T-helper 1 cell treated with Interleukin-12 subunit alpha and Interleukin-12 subunit beta and Interleukin-4 antibody, amounts not matched to agents 30 μg/mL and 1 μg/mL, for 36 hours (primary cell): ENCODE measurements around the gene SMU1.

Source experiments
- H3K27ac Mint-ChIP-seq: one replicate; pipeline ENCODE4 v1.8.0; 2021; ENCODE audit warnings: mild to moderate bottlenecking, mixed read lengths
- H3K27me3 Mint-ChIP-seq: one replicate; pipeline ENCODE4 v1.8.0; 2021; ENCODE audit warnings: low read depth, mixed read lengths
- H3K36me3 Mint-ChIP-seq: one replicate; pipeline ENCODE4 v1.8.0; 2021; ENCODE audit warnings: low read depth, mixed read lengths
- H3K4me1 Mint-ChIP-seq: one replicate; pipeline ENCODE4 v1.8.0; 2021; ENCODE audit warnings: low read depth, mixed read lengths
- H3K4me3 Mint-ChIP-seq: one replicate; pipeline ENCODE4 v1.8.0; 2021; ENCODE audit warnings: mild to moderate bottlenecking, moderate library complexity, mixed read lengths
- H3K9me3 Mint-ChIP-seq: one replicate; pipeline ENCODE4 v1.8.0; 2021; ENCODE audit warnings: mixed read lengths

SMU1 gene

DNA sequence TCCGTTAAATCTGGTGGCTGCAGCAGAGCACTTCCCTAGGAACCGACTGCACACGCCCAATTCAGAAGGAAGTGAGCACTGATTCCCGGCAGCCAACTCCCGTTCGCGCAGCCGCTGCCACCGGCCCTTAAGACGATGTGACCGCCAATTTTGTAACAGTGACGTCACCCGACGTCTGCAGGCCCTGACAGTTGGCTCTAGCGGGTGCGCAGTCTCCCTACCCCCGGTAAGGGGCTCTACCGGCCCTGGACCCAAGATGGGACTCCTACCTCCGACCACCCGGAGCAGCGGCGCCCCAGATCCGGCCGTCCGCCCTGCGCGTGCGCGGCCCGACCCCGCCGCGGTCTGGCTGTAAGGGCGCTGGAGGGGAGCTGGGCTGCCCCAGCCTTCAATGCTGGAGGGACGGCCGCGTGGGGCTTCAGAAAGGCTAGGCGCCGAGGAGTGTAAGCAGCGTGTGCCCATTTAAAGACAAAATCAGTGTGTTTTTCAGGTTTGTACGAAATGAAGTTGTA lies 32.3 kb downstream of the SMU1 start:
- Mint-ChIP-seq H3K36me3 (peaks cover 29% of the 10 kb centered on the region), H3K9me3 (no peaks in the 10 kb centered on the region), H3K4me1 (peaks cover 19% of the 10 kb centered on the region), H3K4me3 (peak overlapping the region; percentile 79), H3K27ac (peak overlapping the region; percentile 65), H3K27me3 (no peaks in the 10 kb centered on the region)

DNA sequence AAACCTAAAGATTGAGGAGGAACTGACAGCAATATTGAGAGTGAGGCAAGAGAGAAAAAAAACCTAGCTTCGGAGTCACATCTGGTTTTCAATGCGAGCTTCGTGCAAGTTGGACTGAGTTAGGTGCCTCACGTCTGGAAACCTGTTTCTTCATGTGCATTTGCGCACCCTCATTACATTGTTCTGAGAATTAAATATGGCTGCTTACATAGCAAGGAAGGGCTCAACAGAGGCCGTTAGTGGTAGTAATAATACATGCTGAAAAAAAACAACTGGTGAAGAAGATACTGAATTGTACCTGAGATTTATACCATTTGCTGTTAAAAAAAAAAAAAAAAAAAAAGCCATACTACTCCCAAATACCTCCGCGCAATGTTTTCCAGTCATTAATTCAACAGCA lies 32.8 kb downstream of the SMU1 start:
- Mint-ChIP-seq H3K27ac (peak overlapping the region; percentile 59), H3K4me1 (peaks cover 21% of the 10 kb centered on the region), H3K27me3 (no peaks in the 10 kb centered on the region), H3K36me3 (peaks cover 29% of the 10 kb centered on the region), H3K9me3 (no peaks in the 10 kb centered on the region), H3K4me3 (peak overlapping the region; percentile 79)

DNA sequence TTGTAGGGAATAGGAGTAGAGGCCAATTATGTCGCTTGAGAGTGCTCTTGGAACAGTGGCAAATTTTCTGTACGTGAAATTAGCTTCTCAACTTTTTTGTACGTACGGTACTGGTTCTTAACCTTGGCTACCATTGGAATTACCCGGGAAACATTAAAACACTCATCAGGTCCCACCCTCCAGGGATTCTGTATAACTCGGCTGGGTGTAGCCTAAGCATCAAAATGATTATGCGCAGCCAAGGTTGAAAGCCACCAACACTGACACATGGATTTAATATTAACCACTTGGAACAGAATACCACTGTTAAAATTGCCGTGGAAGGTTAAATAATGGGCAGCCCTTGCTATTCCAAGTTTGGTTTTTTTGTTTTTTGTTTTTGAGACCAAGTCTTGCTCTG lies 34.0 kb downstream of the SMU1 start:
- peaks cover 29% of the 10 kb centered on the region for H3K36me3 Mint-ChIP-seq
- no peak overlapping the region for H3K4me3 Mint-ChIP-seq
- H3K27me3 Mint-ChIP-seq = no peaks in the 10 kb centered on the region
- no peaks in the 10 kb centered on the region for H3K9me3 Mint-ChIP-seq
- no peak overlapping the region for H3K27ac Mint-ChIP-seq
- peaks cover 19% of the 10 kb centered on the region for H3K4me1 Mint-ChIP-seq

DNA sequence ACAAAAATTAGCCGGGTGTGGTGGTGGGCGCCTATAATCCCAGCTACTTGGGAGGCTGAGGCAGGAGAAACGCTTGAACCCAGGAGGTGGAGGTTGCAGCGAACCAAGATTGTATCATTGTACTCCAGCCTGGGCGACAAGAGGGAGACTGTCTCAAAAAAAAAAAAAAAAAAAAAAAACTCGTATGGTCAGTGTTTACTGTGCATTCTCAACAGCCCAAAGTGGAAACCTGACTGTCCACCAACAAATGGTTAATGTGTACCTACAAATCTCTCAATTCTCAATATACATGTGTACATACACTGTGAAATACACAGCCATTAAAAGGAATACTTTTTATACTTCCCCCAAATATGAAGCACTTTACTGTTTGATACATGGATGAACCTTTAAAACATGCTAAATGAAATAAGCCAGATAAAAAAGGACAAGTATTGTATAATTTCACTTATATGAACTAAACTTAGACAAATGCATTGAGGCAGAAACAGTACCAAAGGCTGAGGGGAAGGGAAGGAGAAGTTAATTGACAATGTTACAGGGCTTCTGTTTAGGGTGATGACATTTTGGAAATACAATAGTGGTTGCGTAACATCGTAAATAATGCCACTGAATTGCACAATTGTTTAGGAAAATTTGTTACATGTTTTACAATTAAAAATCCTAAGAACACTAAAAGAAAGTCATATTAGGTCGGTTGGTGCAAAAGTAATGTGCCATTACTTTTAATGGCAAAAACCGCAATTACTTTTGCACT lies 34.9 kb downstream of the SMU1 start:
- H3K4me1 Mint-ChIP-seq = peaks cover 19% of the 10 kb centered on the region
- no peaks in the 10 kb centered on the region for H3K27me3 Mint-ChIP-seq
- H3K27ac Mint-ChIP-seq = no peak overlapping the region
- no peaks in the 10 kb centered on the region for H3K9me3 Mint-ChIP-seq
- peaks cover 30% of the 10 kb centered on the region for H3K36me3 Mint-ChIP-seq
- H3K4me3 Mint-ChIP-seq = no peak overlapping the region

DNA sequence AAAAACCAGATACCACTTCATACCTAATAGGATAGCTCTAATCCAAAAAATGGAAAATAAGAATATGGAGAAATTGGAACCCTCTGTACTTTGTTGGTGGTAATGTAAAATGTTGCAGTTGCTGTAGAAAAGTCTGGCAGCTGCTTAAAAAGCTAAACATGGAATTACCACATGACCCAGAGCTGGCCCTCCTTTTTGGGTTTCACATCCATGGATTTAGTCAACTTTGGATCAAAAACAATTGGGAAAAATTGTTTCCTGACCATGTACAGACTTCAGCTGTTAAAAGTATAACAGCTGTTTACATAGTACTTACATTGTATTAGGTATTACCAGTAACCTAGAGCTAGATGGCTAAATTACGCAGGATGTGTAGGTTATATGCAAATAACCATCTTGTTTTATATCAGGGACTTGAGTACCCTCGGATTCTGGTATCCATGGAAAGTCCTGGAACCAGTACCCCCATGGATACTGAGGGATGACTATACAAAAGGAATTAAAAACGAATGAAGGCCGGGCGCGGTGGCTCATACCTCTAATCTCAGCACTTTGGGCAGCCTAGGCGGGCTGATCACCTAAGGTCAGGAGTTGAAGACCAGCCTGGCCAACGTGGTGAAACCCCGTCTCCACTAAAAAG lies 35.6 kb downstream of the SMU1 start:
- H3K4me1 Mint-ChIP-seq = peaks cover 22% of the 10 kb centered on the region
- H3K36me3 Mint-ChIP-seq = peaks cover 32% of the 10 kb centered on the region
- no peak overlapping the region for H3K4me3 Mint-ChIP-seq
- no peaks in the 10 kb centered on the region for H3K9me3 Mint-ChIP-seq
- H3K27ac Mint-ChIP-seq = no peak overlapping the region
- no peaks in the 10 kb centered on the region for H3K27me3 Mint-ChIP-seq

DNA sequence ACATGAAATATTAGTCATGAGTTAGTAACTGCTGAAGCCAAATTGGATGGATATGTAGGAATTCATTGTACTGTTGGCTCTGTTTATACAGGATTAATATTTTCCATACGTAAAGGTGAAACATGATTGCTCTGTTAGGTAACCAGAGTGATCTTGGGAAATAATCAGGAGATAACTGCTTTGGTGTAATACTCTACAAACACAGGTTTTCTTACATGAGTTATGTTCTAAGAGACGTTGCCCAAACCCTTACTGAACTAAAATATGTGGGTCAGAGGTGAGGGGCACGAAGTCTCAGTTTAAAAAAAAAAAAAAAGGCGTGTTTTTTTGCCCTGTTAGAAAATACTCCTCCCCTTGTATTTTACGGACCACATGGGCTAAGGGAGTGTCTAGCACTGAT lies 43.6 kb downstream of the SMU1 start:
- no peaks in the 10 kb centered on the region for H3K27me3 Mint-ChIP-seq
- H3K36me3 Mint-ChIP-seq = peaks cover 60% of the 10 kb centered on the region
- H3K4me3 Mint-ChIP-seq = no peak overlapping the region
- H3K4me1 Mint-ChIP-seq = peaks cover 43% of the 10 kb centered on the region
- no peaks in the 10 kb centered on the region for H3K9me3 Mint-ChIP-seq
- no peak overlapping the region for H3K27ac Mint-ChIP-seq

DNA sequence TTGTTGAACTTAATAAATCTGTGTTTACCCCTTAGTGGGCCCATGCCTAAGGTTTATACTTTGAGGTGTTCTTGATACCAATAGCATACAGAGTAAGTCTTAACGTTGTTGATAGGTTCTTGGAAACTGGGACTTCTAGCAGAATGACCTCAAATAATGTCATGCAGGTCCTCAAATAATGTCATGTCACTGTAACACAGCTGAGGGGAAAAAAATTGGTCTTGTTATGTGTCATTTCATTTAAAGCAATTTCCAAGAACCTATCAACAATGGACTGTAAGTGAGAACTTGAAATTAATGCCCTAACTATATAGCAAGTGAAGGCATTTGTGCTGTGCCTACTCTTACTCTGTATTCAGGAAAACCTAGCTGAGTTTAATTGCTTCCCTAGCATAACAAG lies 44.2 kb downstream of the SMU1 start:
- Mint-ChIP-seq H3K4me1 (peaks cover 43% of the 10 kb centered on the region), H3K4me3 (no peak overlapping the region), H3K27ac (no peak overlapping the region), H3K9me3 (no peaks in the 10 kb centered on the region), H3K27me3 (no peaks in the 10 kb centered on the region), H3K36me3 (peaks cover 60% of the 10 kb centered on the region)

DNA sequence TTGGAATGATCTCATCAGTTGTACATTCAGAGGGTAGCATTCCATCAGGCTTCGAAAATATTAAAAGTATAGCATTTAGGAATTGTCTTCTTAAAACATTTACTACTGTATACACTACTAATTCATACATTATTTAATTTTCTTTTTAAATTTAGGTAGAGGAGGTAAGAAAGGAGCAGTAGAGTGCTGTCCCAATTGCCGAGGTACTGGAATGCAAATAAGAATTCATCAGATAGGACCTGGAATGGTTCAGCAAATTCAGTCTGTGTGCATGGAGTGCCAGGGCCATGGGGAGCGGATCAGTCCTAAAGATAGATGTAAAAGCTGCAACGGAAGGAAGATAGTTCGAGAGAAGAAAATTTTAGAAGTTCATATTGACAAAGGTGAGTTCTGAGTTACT lies 46.2 kb downstream of the SMU1 start:
- no peak overlapping the region for H3K27ac Mint-ChIP-seq

DNA sequence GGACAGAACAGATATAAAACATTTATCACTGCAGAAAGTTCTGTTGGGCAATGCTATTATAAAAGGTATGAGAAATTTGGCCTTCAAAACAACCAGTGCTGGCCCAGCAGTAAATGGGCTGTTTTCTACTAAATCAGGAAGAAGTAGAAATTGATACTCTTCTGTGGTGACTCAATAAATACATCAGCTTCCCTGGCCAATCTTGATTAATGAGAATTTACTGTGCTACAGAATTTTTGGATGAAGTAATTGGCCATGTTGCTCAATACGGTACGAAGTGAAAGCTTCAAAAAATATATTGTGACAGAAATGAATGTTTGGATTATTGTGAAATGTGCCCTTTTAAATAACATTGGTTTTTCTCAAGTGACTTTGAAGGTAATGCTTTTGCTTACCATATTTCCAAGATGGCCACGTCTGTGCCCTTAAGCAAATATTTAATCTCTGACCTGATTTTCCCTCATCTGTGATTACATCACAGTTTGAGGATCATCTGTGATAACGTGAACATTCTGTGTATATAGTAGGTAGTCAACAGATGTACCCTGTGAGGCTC lies 47.2 kb downstream of the SMU1 start:
- no peaks in the 10 kb centered on the region for H3K9me3 Mint-ChIP-seq
- H3K27ac Mint-ChIP-seq = no peak overlapping the region
- H3K36me3 Mint-ChIP-seq = peaks cover 56% of the 10 kb centered on the region
- H3K4me3 Mint-ChIP-seq = peak overlapping the region; percentile 50
- peaks cover 53% of the 10 kb centered on the region for H3K4me1 Mint-ChIP-seq
- H3K27me3 Mint-ChIP-seq = no peaks in the 10 kb centered on the region

More for the DNA sequence above, 46.2 kb downstream of the SMU1 start:
- Mint-ChIP-seq H3K4me1 (peaks cover 54% of the 10 kb centered on the region), H3K4me3 (no peak overlapping the region), H3K36me3 (peaks cover 57% of the 10 kb centered on the region), H3K27me3 (no peaks in the 10 kb centered on the region), H3K9me3 (no peaks in the 10 kb centered on the region)

DNA sequence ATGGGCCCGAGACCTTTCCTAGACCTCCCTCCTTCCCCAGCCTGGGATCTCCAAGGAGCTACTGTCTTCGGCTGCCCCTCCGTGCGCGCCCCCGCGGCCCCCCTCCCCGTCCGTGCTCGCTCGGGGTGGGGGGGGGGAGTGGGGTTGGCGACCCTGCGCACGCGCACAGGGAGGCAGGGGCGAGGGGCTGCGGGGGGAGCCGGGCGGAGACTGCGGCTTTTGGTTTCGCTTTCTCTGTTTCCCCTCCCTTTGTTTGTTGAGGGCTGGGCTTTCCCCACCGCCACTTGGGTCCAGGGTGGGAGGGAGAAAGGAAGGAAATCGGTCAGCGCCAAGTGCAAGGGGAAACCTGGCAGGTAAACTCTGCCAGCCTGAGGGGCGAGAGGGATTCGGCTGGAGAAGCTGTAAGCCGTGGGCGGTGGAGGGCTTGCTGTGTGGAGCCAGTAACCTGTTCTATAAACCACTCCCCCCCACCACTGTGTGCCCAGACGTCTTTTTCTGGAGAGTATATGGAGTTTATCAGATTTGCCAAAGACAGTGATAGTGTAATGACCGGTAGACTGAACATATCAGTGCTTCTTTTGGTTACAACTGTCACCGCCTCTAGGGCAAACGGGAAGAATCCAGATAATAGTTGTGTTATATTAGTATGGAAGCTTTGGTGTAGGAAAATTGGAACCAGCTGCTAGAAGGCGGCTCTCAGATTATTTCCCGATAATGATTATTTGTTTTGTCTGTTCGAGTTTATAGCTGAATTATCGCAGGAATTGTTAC lies 50.7 kb downstream of the SMU1 start:
- Mint-ChIP-seq H3K4me1 (peaks cover 57% of the 10 kb centered on the region), H3K9me3 (no peaks in the 10 kb centered on the region), H3K4me3 (peak overlapping the region; percentile 98), H3K27ac (peak overlapping the region; percentile 95), H3K36me3 (peaks cover 47% of the 10 kb centered on the region), H3K27me3 (no peaks in the 10 kb centered on the region)

DNA sequence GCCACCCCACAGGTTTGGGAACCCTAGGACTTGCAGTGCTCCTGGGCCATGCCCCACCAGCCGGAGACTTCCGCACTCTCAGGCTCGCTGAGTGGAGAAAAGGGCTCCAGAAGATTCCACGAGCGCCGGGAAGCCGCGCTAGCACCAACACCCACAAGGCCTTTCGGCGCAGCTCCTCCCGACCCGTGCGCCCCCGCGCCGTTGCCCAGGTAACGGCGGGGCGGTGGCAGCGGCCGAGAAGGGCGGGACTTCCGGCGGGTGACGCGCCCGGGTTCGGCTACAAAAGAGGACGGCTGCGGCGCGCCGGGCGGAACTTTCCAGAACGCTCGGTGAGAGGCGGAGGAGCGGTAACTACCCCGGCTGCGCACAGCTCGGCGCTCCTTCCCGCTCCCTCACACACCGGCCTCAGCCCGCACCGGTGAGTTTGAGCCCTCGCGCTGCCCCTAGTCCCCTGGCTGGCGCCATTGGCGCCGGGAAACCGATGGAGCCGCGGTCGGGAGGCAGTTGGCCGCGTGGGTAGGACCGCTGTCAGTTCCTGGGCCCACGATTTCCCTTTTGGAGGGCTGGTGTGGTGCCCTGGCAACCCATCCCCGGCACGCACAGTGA lies 51.4 kb downstream of the SMU1 start, which contains the start of gene DNAJA1:
DNAJA1 (plus strand) TSS at position 308 of the 606 bp plus-strand sequence. CDS start 1,212 bp downstream, outside the sequence.
- Mint-ChIP-seq H3K4me3 (peak within 1 kb of the TSS; percentile 98), H3K4me1 (peaks cover 58% of the 10 kb centered on the region), H3K9me3 (no peaks in the 10 kb centered on the region), H3K27ac (peak within 1 kb of the TSS; percentile 95), H3K27me3 (no peaks in the 10 kb centered on the region), H3K36me3 (peaks cover 45% of the 10 kb centered on the region)

DNA sequence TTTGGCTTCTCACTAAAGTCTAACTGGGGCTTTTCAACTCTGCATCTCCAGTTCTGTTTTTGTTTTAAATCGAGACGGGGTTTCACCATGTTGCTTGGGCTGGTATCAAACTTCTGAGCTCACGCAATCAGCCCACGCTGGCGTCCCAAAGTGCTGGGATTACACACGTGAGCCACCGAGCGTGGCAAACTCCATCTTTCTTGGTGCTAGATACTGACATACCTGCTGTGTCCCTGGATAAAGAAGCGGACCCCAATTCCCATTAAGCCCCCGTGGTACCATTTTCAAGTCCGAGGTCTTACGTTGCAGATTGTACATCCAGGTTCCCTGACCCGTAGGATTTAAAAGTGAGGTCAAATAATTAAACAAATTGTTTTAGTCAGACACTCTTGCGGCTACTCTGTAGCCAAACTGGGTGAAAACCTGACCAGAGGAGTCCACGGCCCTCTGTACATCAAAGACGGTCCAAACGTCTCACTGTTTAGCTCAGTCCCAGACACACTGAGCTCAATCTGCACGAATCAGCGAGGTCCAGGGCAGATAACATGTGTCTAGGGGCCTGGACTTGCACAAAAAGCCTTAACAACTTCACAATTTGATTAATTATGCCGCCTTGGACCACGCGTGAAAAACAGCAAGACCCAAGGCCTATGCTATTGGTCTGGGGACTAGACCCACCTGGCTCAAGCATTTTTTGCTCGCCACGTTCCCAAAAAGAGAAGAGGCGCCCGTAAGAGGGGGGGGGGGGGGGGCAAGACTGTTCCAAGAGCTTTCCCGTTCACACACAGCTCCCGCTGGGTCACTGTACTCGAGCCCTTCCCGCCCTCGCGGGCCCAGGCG lies 52.1 kb downstream of the SMU1 start:
- Mint-ChIP-seq H3K4me1 (peaks cover 51% of the 10 kb centered on the region), H3K27ac (peak overlapping the region; percentile 95), H3K36me3 (peaks cover 38% of the 10 kb centered on the region), H3K27me3 (no peaks in the 10 kb centered on the region), H3K4me3 (peak overlapping the region; percentile 98), H3K9me3 (no peaks in the 10 kb centered on the region)

DNA sequence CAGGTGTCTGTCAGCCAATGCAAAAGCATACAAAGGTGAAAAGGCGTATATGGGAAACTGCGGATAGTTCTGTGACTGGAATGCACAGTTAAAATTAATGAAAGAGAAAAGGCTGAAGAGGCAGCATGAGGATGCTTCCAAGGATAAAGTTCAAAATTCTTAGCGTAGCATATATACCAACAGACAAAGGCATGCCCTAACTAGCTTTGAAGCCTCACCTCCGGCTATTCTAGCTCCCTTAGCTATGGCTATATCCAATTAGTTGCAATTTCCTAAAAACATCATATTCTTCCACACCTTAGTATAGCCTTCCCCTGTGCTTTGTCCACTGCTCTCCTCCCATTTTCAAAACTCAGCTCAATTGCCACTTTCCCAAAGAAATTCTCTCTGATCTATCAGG lies 52.8 kb downstream of the SMU1 start:
- Mint-ChIP-seq H3K4me1 (peaks cover 45% of the 10 kb centered on the region), H3K36me3 (peaks cover 32% of the 10 kb centered on the region), H3K27ac (peak overlapping the region; percentile 95), H3K9me3 (no peaks in the 10 kb centered on the region), H3K27me3 (no peaks in the 10 kb centered on the region), H3K4me3 (peak overlapping the region; percentile 98)
